Forelimb muscle (tissue), 1 donor: ENCODE measurements around the gene ATP12A. TPM values are rescaled to one million over a fixed set of nuclear protein-coding genes. Genes with fewer than 3 reads are reported as not detected.
A peak's percentile ranks its signal among the peaks of the same experiment; 100 is the strongest.

Source experiments
- DNase-seq: peaks from one replicate; pipeline ENCODE4 v3.0.0-alpha.2; 2013; ENCODE audit warnings: low read depth
- polyA plus RNA-seq: library from polyadenylated mRNA; unstranded; fragments of 120-200 nt; gene quantifications from one replicate; pipeline ENCODE4 v1.2.1, GENCODE V29; 2013; ENCODE audit not compliant: insufficient read length

Gene ATP12A
- polyA plus RNA-seq, 1 donor, result not detected

DNA sequence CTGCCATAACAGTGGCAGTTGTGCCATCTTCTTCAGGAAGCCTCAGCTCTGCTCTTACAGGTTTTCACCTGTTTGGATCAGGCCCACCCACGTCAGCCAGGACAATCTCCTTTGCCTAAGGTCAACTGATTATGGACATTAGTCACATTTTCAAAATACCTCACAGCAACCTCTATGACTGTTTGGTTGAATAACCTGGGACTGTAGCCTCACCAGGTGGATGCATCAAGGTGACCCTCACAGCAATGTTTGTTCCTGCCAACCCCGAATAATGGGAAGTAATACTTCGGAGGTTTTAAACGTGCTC is 17.2 kb upstream of the ATP12A start:
- DNase-seq, result no peak

DNA sequence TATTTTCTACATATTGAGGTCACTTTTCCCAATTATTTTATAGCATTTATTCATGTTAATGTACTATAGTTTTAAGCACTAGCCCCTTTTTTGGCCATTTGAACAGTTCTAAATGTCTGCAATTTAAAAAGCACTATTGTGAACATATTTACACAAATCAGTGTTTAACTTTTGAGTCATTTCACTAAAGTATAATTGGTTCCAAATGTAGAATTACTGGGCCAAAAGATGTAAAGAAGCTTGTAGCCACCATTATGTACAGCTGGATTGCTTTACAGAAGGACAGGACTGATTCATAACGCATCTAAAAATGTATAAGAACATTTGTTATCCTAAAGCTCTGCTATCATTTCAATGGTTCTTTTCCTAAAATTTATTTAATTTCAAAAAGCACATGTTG is 16.6 kb upstream of the ATP12A start:
- DNase-seq, result no peak

DNA sequence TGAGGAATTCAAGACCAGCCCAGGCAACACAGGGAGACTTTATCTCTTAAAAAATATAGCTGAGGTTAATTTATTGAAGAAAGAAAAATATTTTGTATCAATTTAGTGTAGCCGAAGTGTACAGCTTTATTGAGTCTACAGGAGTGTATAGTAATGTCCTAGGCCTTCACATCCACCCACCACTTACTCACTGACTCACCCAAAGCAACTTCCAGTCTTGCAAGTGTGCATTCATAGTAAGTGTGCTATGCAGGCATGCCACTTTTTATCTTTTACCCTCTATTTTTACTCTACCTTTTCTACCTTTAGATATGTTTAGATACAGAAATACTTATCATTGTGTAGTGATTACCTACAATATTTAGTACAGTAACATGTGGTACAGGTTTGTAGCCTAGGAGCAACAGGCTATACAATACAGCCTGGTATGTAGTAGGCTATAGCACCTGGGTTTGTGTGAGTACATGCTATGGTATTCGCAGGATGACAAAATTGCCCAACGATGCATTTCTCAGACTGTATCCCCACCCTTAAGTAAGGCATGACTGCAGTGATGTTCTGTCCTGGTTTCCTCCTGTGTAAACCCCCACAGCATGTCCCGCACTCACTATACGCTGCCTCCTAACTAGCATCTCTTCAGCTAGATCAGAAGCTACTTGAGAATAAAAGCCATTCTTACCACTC is 15.3 kb upstream of the ATP12A start:
- no peak for DNase-seq

DNA sequence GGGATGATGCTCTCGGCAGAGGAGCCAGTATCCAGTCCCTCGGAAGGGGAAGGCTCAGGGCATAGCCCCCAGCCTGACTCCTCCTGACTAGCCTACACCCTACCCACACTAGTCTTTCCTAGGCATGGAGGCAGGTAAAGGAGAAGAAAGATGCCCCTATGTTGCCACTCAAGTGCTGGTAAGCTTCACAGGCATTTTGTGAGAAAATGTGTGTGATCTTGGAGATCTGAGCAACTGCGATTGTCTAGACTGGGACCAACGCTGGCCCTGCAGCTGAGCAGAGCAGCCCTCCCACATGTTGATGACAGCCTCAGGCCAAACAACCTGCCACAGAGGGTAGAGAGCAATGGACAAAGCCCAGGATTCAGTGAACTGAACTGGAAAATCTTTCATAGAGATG is 11.7 kb upstream of the ATP12A start:
- DNase-seq, result no peak

DNA sequence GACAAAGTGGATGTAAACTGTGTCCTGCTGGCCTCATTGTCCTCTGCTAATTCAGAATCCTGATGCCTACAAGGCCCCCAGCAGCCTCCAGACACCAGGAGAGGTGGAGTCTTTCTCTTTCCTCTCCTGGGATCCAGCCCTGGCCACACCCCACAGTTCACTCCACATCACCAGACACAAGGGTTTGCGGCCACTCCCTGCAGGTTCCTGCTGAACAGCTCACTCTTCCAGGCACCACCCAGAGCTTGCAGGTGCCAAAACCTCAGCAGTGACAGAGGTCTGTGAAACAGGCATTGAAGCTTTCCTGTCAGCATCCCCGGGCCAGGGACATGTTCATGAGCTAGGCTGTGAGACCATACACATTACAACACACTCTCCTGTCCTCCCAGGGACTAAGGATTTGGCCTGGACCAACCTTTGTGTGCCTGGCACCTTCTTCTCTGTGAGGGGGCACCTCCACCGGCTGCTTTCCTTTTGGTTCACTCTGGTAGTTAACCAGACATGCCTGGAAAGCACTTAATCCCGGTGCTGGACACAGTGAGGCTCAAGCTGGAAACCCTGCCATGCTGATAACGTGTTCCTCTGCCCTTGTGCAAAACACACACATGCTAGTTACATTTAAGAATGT is 11.1 kb upstream of the ATP12A start:
- no peak for DNase-seq

DNA sequence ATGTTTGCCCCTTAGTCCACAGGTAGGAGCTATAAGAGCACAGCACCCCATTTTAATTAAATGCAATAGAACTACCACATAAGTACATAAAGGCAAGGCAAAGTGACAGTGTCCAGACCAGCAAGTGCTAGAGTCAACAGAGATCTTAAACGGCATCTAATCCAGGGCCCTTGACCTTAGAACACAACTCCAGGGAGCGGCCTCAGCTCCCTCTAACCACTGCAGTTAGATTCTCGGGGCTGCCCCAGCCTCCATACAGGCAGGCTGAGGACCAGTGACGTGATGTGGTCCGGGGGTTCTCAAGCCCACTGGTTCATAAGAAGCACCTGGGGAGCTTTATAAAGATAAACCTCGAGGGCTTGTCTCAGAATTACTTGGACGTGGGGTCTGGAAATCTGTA is 10.0 kb upstream of the ATP12A start:
- no peak for DNase-seq

DNA sequence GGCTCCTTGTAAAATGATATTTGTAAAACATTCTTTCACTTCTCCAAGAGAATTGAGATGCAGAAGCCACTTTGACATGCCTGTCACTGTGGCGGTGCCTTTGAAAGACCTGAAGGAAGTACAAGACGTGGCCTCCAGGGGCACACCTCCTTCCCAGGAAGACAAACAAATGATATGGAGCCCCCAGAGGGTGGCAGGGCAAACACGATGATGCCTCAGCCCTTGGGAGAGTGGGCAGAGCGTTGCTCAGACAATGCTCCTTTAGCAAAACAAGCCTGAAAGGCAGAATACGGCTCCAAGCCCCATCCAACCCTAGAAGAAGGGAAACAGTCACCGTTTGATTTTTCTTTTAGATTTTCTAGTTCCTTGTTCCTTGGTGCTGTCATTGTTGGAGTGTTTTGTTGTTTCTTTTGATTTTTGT is 9.2 kb upstream of the ATP12A start:
- DNase-seq, result no peak

DNA sequence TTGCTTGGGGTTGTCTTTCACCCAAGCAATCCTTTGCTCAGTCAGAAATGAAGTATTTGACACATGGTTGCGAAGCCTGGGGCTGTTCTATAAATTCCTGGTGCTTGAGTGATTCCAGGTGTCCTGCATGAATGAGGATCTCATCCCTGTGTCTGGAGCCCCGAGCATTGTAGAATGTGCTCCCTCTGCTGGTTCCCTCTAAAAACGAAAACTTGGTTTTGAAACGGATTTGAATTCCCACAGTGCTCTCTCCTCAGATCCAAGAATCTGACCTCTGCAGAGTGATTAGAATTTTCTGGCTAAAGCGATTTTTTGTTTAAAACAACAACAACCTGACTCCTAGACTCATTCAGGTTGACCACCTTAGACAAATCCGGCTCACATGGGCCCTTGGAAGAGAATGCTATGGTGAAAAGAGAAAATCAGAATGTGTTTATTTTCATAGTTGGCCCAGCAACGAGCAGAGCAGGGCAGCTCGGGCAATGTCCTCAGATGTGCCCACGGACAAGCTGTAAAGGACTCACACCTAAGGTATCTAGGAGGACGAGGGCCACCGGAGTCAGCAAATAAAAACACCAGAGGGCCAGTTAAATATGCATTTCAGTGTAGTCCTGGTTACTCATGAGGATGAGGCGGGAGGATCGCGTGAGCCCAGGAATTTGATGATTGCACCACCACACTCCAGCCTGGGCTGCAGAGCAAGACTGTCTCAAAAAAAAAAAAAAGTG is 8.7 kb upstream of the ATP12A start:
- DNase-seq, result peak; percentile 40

DNA sequence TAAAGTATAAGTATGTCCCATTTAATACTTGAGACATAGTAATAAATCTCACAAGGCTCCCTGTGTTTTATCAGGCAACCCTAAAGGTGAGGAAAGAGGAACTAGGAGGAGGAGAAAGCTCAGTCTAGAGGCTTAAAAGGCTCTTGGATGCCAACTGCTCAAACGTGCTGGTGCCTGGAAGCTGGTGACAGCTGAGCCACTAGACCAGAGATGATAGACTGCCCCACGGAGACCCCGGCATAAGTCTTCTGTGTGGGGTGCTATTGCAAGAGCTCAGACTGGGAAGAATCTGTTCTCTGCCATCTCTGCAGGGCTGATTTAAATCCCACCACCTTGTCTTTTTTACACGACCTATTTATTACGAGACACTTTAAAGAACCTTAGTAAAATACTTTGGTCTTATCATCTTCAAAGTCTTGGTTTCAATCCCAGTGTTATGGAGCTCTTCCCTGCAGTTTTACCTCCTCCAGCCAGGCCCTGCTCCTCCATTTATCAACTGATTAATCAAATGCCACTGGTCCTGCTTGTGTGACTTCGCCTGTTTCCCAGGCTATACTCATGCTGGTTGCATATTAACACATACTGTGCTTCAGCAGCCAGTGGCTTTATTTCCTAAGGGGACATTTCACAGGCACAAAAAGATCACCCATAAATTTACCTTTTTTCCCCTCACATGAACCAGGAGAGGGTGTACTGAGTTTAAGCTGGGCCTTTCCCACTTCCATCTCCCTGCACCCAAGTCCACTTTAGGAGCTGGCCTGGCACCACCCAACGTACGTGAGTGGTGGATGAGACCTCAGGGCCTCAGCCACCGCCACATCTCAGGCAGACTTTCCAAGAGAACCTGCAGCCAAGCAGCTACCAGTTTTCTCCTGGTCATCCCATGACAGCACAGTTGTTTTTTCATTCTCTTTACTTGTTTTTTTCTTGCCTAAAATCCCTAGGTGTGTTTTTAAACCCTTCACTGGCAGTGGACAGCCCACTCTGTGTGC is 7.8 kb upstream of the ATP12A start:
- no peak for DNase-seq

DNA sequence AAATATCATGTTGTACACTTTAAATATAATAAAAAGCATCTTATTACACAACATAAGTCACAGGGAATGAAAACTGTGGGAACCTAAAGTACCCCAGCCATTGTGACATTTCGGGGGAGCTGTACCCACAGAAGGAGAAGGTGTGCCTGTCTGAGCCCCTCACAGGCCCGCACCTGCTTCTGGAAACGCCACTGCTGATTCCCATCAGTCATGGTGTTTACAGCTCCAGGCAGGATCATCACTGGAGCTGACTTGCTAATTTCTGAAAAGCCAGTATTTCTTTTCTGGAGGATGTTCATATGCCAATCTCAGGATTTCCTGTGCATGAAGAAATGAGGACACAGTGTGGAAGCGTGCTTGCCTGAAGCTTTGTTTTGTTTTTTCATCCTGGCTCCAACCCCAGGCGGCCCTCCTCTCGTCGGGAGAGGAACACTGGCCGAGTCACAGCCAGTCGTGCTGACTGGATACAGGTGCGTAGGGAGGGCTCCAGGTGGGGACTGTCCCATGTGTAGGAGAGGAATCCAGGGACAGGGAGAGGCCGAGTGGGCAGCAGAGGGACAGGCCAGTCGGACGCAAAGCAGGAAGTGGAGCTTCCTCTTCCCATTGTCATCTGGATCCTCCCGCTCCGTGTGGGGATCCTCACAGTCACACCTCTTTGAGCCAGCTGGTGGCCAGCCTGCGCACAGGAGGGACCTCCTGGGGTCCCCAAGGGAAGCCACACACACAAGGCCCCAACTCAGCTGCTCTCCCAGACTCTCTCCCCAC is 4.2 kb upstream of the ATP12A start:
- DNase-seq, result no peak

DNA sequence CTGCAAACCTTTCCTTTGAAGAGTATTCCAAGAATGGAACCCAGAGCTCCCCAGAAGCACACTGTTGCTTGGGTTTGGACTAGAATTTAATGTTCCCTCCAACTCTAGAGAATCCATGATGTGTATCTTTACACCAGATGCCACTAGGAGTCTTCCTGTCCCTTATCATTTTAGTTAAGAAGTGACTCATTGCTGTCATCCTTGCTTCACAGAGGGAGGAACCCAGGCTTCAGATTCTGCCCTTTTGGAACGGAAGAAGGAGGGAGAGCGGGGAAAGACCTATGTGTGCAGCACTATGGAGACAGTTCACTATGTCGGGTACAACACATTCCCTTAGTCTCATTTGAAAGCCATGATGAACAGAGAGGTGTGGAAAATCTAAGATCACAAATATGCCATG is 2.1 kb upstream of the ATP12A start:
- DNase-seq, result no peak

DNA sequence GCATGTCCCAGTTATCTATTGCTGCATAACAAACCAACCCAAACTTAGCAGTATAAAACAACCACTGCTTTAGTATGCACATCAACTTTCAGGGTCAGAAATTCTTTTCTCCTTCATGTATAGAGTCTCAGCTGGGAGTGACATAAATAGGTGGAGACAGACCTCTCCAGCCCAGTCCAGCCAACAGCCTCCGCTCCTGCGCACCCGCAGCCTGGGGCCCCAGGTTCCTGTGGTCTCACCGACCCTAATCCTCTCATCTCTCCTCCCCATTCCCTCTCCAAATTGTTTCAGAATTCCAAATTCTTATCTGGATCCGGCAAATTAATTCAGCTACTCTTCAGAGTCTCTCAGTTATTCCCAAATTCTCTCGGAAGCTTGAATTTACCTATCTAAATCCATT is 522 bp upstream of the ATP12A start:
- no peak for DNase-seq

DNA sequence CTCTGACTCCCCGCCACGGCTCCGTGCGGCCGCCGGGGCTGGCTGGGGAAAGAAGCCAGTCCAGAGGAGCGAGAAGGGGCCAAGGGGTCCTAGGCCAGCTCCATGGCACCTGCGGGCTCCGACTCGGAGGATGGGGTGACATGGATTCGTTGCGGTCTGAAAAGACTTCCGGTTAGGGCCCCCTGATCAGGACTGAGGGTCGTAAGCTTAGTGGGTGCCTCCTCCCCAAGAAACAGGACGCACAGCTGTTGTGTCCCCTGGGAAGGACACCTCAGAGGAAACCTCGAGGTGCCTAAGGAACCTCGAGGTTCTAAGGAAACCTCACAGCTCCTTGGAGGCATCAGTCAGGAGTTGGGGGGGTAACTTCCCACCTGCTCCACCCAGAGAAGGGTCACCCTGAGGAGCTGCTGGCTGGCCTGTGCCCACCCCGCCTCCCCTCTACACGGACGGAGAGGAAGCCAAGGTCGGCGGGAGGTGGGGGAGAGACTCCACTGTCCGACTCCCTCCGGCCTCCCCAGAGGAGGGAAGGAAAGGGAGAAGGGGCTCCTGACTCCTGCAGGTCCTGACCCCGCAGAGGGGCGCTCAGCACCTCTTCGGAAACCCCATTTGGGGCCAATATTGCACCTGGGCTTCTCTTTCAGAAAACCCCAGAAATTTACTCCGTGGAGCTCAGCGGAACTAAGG is 855 bp downstream of the ATP12A start:
- DNase-seq, result no peak

DNA sequence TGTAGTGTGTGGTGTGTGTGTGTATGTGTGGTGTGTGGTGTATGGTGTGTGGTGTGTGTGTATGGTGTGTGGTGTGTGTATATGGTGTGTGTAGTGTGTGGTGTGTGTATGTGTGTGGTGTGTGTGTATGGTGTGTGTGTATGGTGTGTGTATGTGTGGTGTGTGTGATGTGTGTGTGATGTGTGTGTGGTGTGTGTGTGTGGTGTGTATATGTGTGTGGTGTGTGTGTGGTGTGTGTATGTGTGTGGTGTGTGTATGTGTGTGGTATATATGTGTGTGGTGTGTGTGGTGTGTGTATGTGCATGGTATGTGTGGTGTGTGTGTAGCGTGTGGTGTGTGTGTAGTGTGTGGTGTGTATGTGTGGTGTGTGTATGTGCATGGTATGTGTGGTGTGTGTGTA is 1.7 kb downstream of the ATP12A start:
- DNase-seq, result no peak

DNA sequence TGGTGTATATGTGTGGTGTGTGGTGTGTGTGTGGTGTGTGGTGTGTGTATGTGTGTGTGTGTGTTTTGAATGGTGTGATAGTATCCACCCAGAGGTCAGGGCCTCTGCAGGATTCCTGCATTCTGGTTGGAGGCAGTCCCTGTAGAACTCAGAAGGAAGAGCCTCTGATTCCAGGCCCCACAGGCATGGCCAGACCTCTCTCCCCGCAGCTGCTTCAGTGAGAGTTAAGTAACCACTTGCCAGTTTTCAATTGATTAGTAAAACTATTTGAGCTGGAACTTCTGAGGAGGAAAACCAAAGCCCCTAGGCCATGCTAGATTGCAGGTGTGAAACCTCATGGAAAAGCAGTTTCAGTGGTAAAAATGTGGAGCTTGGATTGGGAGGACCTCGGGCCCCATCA is 2.1 kb downstream of the ATP12A start:
- no peak for DNase-seq

DNA sequence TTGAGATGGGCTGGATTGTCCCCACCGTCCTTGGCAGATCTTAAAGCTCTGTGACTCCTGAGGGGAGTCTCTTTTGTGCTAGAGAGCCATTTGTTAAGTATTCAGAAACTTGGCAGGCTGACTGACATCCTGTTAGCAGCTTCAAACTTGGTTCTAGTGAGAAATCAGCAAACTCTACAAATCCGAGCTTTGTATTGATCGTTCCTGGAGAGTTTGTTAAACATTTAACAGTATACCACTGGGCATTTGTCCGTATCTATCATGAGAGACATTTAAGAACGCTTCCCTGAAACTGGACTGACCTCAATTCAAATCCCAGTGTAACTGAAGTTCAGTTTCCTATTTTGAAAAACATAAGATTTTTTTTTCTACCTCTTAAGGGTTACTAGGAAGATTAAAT is 3.1 kb downstream of the ATP12A start:
- no peak for DNase-seq

DNA sequence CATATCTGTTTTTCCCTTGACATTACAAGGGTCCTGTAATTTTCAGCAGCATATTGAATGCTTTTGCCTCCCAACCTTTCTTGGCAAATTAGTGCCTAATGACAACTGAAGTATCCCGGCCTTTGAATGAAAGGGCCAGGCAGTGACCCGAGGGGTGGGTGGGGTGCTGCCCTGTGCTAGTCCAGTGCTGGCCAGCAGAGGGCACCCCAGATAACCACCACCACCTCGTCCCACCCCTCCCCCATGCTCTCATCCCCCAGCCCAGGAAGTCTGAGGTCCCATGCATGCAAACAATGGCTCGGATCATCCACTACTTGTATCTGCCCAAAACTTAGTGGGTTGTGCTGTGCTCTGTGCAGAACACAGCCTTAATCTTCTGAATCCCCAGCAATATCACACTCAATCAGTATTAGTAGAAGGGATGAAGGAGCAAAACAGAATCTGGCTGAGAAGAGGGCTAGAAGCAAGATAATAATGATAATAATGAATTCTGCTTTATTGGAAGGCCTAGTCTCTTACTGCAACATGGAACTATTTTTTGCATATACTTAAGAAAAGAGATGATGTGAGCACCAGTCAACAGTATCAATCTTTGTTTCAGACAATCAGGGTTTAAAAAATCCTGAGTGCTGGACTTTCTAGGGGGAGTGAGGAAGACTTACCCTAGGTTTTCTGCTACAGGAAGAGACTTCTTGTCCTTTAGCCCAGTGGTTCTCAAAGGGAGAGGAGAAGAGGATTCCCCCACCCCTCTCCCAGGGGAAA is 3.8 kb downstream of the ATP12A start:
- no peak for DNase-seq

DNA sequence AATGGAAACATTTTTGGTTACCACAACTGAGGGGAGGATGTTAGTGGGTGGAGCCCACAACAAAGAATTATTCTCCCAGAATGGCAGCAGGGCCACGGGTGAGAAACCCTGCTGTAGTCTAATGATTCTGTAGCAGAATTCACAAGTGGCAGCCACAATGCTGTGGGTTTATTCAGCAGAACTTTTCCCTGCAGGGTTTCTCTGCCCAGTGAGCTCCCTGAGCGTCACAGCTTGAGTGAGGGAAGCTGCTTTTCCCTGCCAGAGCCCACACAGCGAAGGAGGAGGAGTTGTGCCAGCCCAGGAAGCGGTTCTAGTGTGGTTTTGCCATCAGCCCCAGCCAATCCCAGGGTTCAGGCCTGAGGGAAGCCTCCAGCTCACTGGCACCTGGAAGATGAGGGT is 4.4 kb downstream of the ATP12A start:
- no peak for DNase-seq

DNA sequence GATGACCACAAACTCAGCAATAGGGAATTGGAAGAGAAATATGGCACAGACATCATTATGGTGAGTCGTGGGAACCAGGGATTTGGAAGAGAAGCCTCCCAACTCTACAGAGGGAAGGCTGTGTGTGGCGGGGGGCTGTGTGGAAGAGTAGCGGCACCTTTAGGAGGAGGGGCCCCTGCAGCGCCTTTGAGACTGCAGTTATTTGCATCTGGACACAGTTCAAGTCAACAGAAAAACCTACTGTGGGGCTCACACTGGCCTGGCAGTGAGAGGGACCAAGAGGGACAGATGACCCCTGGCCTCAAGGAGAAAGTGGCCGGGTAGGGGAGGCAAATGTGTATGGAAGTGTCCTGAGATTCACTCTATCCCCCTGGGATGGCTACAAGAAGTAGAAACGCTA is 5.1 kb downstream of the ATP12A start:
- no peak for DNase-seq

DNA sequence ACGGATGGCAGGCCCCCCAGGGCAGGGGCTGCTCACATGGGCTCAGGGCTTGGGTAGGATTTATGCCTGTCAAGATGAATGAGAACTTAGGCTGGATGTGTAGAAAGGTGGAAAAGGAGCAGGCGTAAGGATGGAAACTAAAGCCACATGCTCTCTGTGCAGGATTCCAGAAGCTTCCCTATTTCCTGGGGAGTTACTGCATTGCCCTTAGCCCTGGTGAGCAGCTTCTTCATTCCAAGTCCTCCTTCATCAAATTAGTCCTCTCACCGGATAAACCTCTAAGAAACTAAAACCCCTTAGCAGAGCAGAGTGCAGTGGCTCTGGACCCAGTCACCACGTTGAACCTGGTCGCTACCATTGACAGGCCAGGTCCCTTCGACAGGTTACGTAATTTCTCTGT is 7.4 kb downstream of the ATP12A start:
- DNase-seq, result no peak
